Vagina (tissue), 2 donors: ENCODE results near the gene IL31RA. TPM values are rescaled to one million over a fixed set of nuclear protein-coding genes. Genes with fewer than 3 reads are reported as not detected.

ENCODE experiments used
- DNase-seq, 2 donors: peaks; one replicate each; pipeline ENCODE4 v3.0.0-alpha.2; 2017; ENCODE audit errors: extremely low spot score in 2 of 2
- H3K27ac ChIP-seq: fragments of 200-600 bp; sonication (generic); one replicate; pipeline ENCODE4 v1.5.1; 2019
- H3K27me3 ChIP-seq: fragments of 200-600 bp; sonication (generic); one replicate; pipeline ENCODE4 v1.5.1; 2019
- H3K36me3 ChIP-seq, 2 donors: fragments of 200-600 bp; sonication (generic); one replicate each; pipeline ENCODE4 v1.5.1; 2017 to 2019
- H3K4me1 ChIP-seq: fragments of 200-600 bp; sonication (generic); one replicate; pipeline ENCODE4 v1.5.1; 2019
- H3K4me3 ChIP-seq, 2 donors: fragments of 200-600 bp; sonication (generic); 1 replicate in 1 of 2; 2 replicates in 1 of 2; pipeline ENCODE4 v1.5.1; 2016 to 2019
- H3K9me3 ChIP-seq: fragments of 200-600 bp; sonication (generic); one replicate; pipeline ENCODE4 v1.5.1; 2019
- CTCF ChIP-seq, 3 experiments: fragments of 450-650 bp in 2 of 3; fragments of 200-600 bp in 1 of 3; sonication (generic) in 1 of 3; IDR thresholded peaks; one replicate each; pipeline ENCODE4 v1.5.1; 2017 to 2019; ENCODE audit warnings: antibody characterized with exemption in 3 of 3, mild to moderate bottlenecking in 2 of 3, moderate library complexity in 2 of 3
- POLR2A ChIP-seq, 2 donors: fragments of 450-650 bp; IDR thresholded peaks; one replicate each; pipeline ENCODE4 v1.6.1; 2017; ENCODE audit warnings: antibody characterized with exemption in 2 of 2, mild to moderate bottlenecking in 2 of 2, moderate library complexity in 2 of 2
- POLR2AphosphoS5 ChIP-seq, 2 donors: sonication (generic); formaldehyde crosslinking; IDR thresholded peaks; one replicate each; pipeline ENCODE4 v1.9.0; 2017; ENCODE audit warnings: antibody characterized with exemption in 2 of 2, mild to moderate bottlenecking in 2 of 2, low read depth in 1 of 2; ENCODE audit not compliant: insufficient read depth in 1 of 2
- intact Hi-C: fragments of 100-400 bp; cut with DNase I; formaldehyde crosslinking; loops from one replicate; pipeline ENCODE4 v1.15.1; 2023
- total RNA-seq: library from RNA; depleted of rRNA; stranded (reverse); fragments of >200 nt; gene quantifications from one replicate; pipeline ENCODE4 v1.2.3, GENCODE V29; 2016

The IL31RA gene
- total RNA-seq, 1 donor from 2014 or later, result not detected

GRCh38 chr5:55919625-55920024 lies 68.5 kb downstream of the IL31RA start:
- intact Hi-C loops, result no loop called here
- no peaks in the 10 kb centered on the region for H3K4me1 ChIP-seq
- no peaks in the 10 kb centered on the region for H3K36me3 ChIP-seq
- no peaks in the 10 kb centered on the region for H3K27me3 ChIP-seq
- no peak overlapping the region for H3K4me3 ChIP-seq
- TF ChIP-seq CTCF (IDR thresholded peaks at IDR 0.05), result no peak
- no peak for DNase-seq
- H3K9me3 ChIP-seq, result no peaks in the 10 kb centered on the region
- H3K27ac ChIP-seq, result no peak overlapping the region

- intact Hi-C loops, result no loop called here
- H3K36me3 ChIP-seq, result no peaks in the 10 kb centered on the region
- H3K4me3 ChIP-seq, result no peak overlapping the region
- TF ChIP-seq CTCF (IDR thresholded peaks at IDR 0.05), result no peak
- TF ChIP-seq POLR2AphosphoS5 (IDR thresholded peaks at IDR 0.05; ENCODE audit: insufficient read depth in 1 of 2, low read depth in 1 of 2), result no peak
- TF ChIP-seq POLR2A (IDR thresholded peaks at IDR 0.05), result no peak
- H3K27ac ChIP-seq, result no peak overlapping the region
- no peak for DNase-seq
- H3K4me1 ChIP-seq, result no peaks in the 10 kb centered on the region
- H3K9me3 ChIP-seq, result no peaks in the 10 kb centered on the region
- no peaks in the 10 kb centered on the region for H3K27me3 ChIP-seq
Observed at GRCh38 chr5:55920784-55921183, 69.6 kb downstream of the IL31RA start.

- Histone ChIP-seq H3K27ac (no peak overlapping the region), H3K36me3 (no peaks in the 10 kb centered on the region), H3K4me3 (no peak overlapping the region), H3K27me3 (no peaks in the 10 kb centered on the region), H3K4me1 (no peaks in the 10 kb centered on the region), H3K9me3 (no peaks in the 10 kb centered on the region)
- TF ChIP-seq POLR2A (IDR thresholded peaks at IDR 0.05) (no peak), POLR2AphosphoS5 (IDR thresholded peaks at IDR 0.05; ENCODE audit: insufficient read depth in 1 of 2, low read depth in 1 of 2) (no peak), CTCF (IDR thresholded peaks at IDR 0.05) (no peak)
- intact Hi-C loops, result no loop called here
- no peak for DNase-seq
Observed at GRCh38 chr5:55921617-55922016, 70.5 kb downstream of the IL31RA start.

GRCh38 chr5:55923177-55923771 lies 72.1 kb downstream of the IL31RA start:
- no peaks in the 10 kb centered on the region for H3K9me3 ChIP-seq
- no peaks in the 10 kb centered on the region for H3K27me3 ChIP-seq
- peak overlapping the region; percentile 10 to 32 for H3K4me3 ChIP-seq
- H3K36me3 ChIP-seq, result no peaks in the 10 kb centered on the region
- intact Hi-C loops, result no loop called here
- no peaks in the 10 kb centered on the region for H3K4me1 ChIP-seq
- DNase-seq, result no peak
- no peak overlapping the region for H3K27ac ChIP-seq
- TF ChIP-seq CTCF (IDR thresholded peaks at IDR 0.05) (no peak), POLR2A (IDR thresholded peaks at IDR 0.05) (no peak)

GRCh38 chr5:55923865-55924500 lies 72.8 kb downstream of the IL31RA start:
- Histone ChIP-seq H3K27ac (no peak overlapping the region), H3K4me1 (no peaks in the 10 kb centered on the region), H3K27me3 (no peaks in the 10 kb centered on the region), H3K4me3 (no peak overlapping the region), H3K9me3 (no peaks in the 10 kb centered on the region), H3K36me3 (no peaks in the 10 kb centered on the region)
- TF ChIP-seq POLR2AphosphoS5 (IDR thresholded peaks at IDR 0.05; ENCODE audit: insufficient read depth in 1 of 2, low read depth in 1 of 2), result no peak
- TF ChIP-seq POLR2A (IDR thresholded peaks at IDR 0.05), result no peak
- TF ChIP-seq CTCF (IDR thresholded peaks at IDR 0.05), result no peak
- intact Hi-C loops, result no loop called here
- DNase-seq, result no peak
